Kidney (tissue), 14 donors: ENCODE results near the gene SLC25A25. TPM values are rescaled to one million over a fixed set of nuclear protein-coding genes. Genes with fewer than 3 reads are reported as not detected.

Source experiments
- DNase-seq, 5 donors: peaks; one replicate each; pipeline ENCODE4 v3.0.0-alpha.2; 2013 to 2020
- FAIRE-seq: peaks from 2 replicates; lab custom pipeline; 2012; peaks lifted over from hg19 to GRCh38; lab: Jason Lieb, UNC
- H3K27ac ChIP-seq, 2 donors: one replicate each; pipeline ENCODE4 v1.7.0; 2013; ENCODE audit warnings: low read depth in 2 of 2, low read length in 2 of 2, inconsistent platforms in 1 of 2
- H3K27me3 ChIP-seq: one replicate; pipeline ENCODE4 v1.7.1; 2013; ENCODE audit warnings: low read length, inconsistent platforms; ENCODE audit not compliant: control insufficient read depth, insufficient read depth
- H3K36me3 ChIP-seq, 3 donors: one replicate each; pipeline versions ENCODE4 v1.7.0 to v1.7.1; 2013; ENCODE audit warnings: low read length in 3 of 3, control low read depth in 1 of 3, inconsistent platforms in 1 of 3; ENCODE audit not compliant: insufficient read depth in 3 of 3, control insufficient read depth in 2 of 3
- H3K4me1 ChIP-seq, 3 donors: one replicate each; pipeline versions ENCODE4 v1.7.0 to v1.7.1; 2013; ENCODE audit warnings: low read length in 3 of 3, inconsistent platforms in 1 of 3, low read depth in 1 of 3; ENCODE audit not compliant: control insufficient read depth in 2 of 3, insufficient read depth in 2 of 3
- H3K4me3 ChIP-seq, 3 donors: one replicate each; pipeline versions ENCODE4 v1.7.0 to v1.8.1; 2013; ENCODE audit warnings: low read length in 3 of 3, control low read depth in 1 of 3, inconsistent platforms in 1 of 3
- H3K9ac ChIP-seq, 3 donors: one replicate each; pipeline versions ENCODE4 v1.7.0 to v1.7.1; 2013; ENCODE audit warnings: low read length in 3 of 3, control low read depth in 1 of 3, inconsistent platforms in 1 of 3
- H3K9me3 ChIP-seq, 3 donors: one replicate each; pipeline versions ENCODE4 v1.7.0 to v1.7.1; 2013; ENCODE audit warnings: low read length in 3 of 3, control low read depth in 1 of 3, inconsistent platforms in 1 of 3; ENCODE audit not compliant: control insufficient read depth in 2 of 3, insufficient read depth in 1 of 3
- intact Hi-C: fragments of 100-400 bp; cut with DNase I; formaldehyde crosslinking; loops from one replicate; pipeline ENCODE4 v1.11.1; 2022
- polyA plus RNA-seq: library from polyadenylated mRNA; stranded (reverse); fragments of 350-450 nt; fragmentation: Illumina TruSeq; extraction: RNeasy Lipid Tissue Mini Kit (QIAGEN cat#74804); gene quantifications from one replicate; pipeline ENCODE4 v1.2.3, GENCODE V29; 2014; ENCODE audit warnings: low read depth, low replicate concordance; ENCODE audit not compliant: insufficient read depth
- total RNA-seq: library from RNA; stranded (reverse); fragmentation: NEBNext Ultra II Directional; extraction: Animal tissue kit (Norgen Biotek cat#: 25700); gene quantifications from one replicate; pipeline ENCODE4 v1.2.1, GENCODE V29; 2021
- TF ChIP-seq, protein P1 (sequence below): IDR thresholded peaks from 3 replicates; pipeline ENCODE4 v1.5.1; 2012; ENCODE audit warnings: mild to moderate bottlenecking, moderate library complexity, borderline replicate concordance; ENCODE audit not compliant: insufficient read depth; ENCODE audit errors: extremely low read depth
- donor health status: control.
- donor health status: control.
- donor health status: control.
- donor health status: control.
- donor health status: control.
- donor health status: DM: yes; HTN: yes; CAD: no.
- donor health status: Normal renal cell carcinoma (clear cell type).

The SLC25A25 gene
- total and polyA plus RNA-seq, 2 donors from 2014 or later, result 20.4 to 24.9 TPM

DNA sequence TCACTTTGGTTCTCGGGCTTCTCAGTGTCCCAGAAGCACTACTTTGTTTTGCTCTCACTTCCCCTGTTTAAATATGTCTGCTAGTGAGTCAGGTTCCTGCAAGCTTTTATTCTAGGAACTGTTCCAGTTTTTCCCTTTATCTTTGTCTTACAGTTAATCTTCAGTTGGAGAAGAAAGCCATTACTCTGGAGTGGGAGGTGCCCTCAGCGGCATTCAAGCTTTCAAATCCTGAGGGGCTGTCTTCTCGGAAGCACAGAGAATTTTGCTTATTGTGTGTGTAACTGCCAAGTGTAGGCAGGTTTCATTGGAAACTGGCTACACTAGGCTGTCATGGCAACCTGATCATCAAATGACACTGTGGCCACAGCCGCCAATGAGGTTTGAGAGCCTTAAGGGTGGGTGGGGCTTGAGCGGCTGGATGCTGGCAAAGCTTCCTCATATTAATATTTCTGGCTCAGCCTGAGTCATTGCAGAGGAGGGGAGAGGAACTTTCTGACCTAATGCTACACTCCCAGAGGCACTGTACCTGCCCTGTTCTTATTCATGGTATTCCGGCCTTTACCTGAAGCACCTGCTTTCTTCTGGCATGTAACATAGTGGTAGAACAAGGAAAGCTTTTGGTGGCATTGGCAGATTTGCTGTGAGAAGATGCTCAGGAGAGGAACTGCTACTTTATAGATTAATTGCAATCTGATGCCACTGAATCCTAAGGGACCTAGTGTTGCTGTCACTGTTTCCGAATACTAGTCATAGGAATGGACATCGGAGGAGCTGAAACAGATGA is 26.3 kb downstream of the SLC25A25 start:
- Histone ChIP-seq H3K4me1 (peaks cover 7 to 35% (median 19%) of the 10 kb centered on the region in 3 donors), H3K36me3 (no peaks in the 10 kb centered on the region), H3K9ac (peak overlapping the region in 2 of 3 donors; percentile 41 to 57), H3K9me3 (no peaks in the 10 kb centered on the region), H3K27ac (peak overlapping the region; percentile 89 to 92), H3K4me3 (no peak overlapping the region), H3K27me3 (no peaks in the 10 kb centered on the region)
- DNase-seq (peak; percentile 92 to 98 (median 94)), FAIRE-seq (no peak)
- TF ChIP-seq, protein P1, sequence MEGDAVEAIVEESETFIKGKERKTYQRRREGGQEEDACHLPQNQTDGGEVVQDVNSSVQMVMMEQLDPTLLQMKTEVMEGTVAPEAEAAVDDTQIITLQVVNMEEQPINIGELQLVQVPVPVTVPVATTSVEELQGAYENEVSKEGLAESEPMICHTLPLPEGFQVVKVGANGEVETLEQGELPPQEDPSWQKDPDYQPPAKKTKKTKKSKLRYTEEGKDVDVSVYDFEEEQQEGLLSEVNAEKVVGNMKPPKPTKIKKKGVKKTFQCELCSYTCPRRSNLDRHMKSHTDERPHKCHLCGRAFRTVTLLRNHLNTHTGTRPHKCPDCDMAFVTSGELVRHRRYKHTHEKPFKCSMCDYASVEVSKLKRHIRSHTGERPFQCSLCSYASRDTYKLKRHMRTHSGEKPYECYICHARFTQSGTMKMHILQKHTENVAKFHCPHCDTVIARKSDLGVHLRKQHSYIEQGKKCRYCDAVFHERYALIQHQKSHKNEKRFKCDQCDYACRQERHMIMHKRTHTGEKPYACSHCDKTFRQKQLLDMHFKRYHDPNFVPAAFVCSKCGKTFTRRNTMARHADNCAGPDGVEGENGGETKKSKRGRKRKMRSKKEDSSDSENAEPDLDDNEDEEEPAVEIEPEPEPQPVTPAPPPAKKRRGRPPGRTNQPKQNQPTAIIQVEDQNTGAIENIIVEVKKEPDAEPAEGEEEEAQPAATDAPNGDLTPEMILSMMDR, result no peak
- intact Hi-C loops, result no loop called here

DNA sequence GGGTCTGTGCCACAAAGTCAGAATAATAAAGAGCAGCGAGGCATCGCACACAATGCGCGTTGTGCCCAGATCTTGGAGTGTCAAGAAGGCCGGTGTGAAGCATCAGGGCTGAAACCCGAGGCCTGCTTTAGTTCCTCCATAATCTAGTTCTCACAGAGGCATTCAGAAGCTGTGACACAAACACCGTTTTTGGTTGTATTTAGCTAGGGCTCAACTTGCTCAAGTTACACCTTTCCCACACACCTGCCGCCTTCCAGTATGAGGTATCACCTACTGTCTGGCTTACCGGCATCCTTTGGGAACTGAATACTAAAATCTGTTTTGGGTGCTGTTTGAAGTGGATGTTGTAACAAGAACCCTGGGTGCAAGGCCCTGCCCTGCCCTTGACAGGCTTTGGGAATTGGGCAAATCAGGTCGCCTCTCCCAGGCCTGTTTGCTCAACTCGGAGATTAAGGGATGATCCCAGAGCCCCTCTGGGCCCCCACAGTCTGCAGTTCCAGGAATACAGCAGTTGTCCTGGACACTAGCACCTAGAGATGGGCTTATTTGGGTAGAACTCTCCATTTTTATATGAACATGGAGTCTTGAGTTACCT is 27.0 kb downstream of the SLC25A25 start:
- Histone ChIP-seq H3K36me3 (no peaks in the 10 kb centered on the region), H3K27ac (peak overlapping the region; percentile 89 to 92), H3K4me1 (peaks cover 7 to 38% (median 26%) of the 10 kb centered on the region in 3 donors), H3K9ac (peak overlapping the region; percentile 20 to 57 (median 41)), H3K9me3 (no peaks in the 10 kb centered on the region), H3K4me3 (no peak overlapping the region), H3K27me3 (no peaks in the 10 kb centered on the region)
- DNase-seq (peak in 2 of 5 donors; percentile 13 to 43), FAIRE-seq (no peak)
- TF ChIP-seq, protein P1, result no peak
- intact Hi-C loops, result no loop called here

DNA sequence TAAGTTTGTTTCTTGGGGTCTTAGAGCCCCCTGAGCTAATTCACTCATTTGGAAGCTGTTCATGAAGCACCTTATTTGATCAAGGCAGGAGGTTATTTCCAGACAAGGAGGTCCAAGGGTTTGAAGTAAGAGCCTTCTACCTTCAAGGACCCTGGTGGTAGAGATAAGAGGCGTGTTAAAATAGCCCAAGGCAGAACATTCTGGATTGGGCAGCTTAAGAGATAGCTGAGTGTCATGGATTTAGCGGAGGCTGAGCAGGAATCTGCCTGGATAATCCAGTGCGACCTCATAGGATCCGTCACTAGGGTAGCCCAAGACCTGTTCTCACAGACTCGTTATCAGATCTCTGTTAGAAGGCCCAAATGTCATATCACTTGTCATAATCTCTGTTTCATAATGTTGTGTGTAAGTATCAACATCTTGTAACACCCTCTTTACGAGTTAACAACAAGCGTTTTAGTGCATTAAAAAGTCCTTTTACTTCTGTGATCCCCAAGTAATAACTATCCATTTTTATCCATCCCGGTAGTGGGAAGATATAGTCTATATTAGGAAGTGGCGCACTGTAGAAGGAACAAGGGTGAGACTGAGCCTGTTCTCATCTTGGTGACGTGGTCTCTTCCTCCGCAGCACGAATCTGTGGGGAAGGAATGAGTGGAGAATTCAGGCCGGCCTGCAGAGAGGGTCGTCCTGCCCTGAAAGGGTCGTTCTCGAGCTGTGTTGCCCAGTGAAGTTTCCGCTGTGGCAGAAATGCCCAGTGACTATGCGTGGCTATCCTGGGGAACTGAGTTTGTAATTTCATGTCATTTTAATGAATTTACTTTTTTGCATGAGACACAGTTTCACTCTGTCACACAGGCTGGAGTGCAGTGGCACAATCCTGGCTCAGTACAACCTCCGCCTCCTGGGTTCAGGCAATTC is 28.8 kb downstream of the SLC25A25 start:
- Histone ChIP-seq H3K4me1 (peaks cover 7 to 44% (median 41%) of the 10 kb centered on the region in 3 donors), H3K27me3 (no peaks in the 10 kb centered on the region), H3K27ac (peak overlapping the region; percentile 98 to 99), H3K4me3 (no peak overlapping the region), H3K36me3 (peaks cover 0 to 5% (median 3%) of the 10 kb centered on the region in 3 donors), H3K9ac (peak overlapping the region in 1 of 3 donors; percentile 78), H3K9me3 (no peaks in the 10 kb centered on the region)
- DNase-seq (peak in 1 of 5 donors; percentile 57), FAIRE-seq (no peak)
- TF ChIP-seq, protein P1, result no peak
- intact Hi-C loops, result no loop called here
